CD4-positive, alpha-beta T cell treated with Interleukin-12 subunit alpha and Interleukin-12 subunit beta, for 1 hour (primary cell): ENCODE data around the gene ADGRA1.
"Not testable (repeated sequence)": the region's sequence is repeated elsewhere in the genome, so short reads cannot be mapped to it uniquely, and the experiment has no call there.

Experiments used
- DNase-seq: peaks from one replicate; pipeline ENCODE4 v3.0.0-alpha.2; 2020

ADGRA1 gene

GRCh38 chr10:133130602-133131001, 42.9 kb downstream of the ADGRA1 start:
- DNase-seq, result no peak

GRCh38 chr10:133131053-133131452, 43.3 kb downstream of the ADGRA1 start:
- DNase-seq, result no peak

GRCh38 chr10:133131734-133132472, 44.2 kb downstream of the ADGRA1 start:
- no peak for DNase-seq

GRCh38 chr10:133132473-133133291, 45.0 kb downstream of the ADGRA1 start:
- no peak for DNase-seq

GRCh38 chr10:133133471-133134231, 45.9 kb downstream of the ADGRA1 start:
- no peak for DNase-seq

- no peak for DNase-seq
These were observed 46.8 kb downstream of the ADGRA1 start for GRCh38 chr10:133134411-133135115.

- DNase-seq, result no peak
These were observed 47.4 kb downstream of the ADGRA1 start for GRCh38 chr10:133135116-133135465.

DNA sequence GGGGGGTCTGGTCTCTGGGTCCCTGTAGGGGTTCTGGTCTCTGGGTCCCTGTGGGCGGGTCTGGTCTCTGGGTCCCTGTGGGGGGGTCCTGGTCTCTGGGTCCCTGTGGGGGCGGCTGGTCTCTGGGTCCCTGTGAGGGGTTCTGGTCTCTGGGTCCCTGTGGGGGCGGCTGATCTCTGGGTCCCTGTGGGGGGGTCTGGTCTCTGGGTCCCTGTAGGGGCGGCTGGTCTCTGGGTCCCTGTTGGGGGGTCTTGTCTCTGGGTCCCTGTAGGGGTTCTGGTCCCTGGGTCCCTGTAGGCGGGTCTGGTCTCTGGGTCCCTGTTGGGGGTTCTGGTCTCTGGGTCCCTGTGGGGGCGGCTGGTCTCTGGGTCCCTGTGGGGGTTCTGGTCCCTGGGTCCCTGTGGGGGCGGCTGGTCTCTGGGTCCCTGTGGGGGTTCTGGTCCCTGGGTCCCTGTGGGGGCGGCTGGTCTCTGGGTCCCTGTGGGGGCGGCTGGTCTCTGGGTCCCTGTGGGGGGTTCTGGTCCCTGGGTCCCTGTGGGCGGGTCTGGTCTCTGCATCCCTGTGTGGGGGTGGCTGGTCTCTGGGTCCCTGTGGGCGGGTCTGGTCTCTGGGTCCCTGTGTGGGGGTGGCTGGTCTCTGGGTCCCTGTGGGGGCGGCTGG, 49.9 kb downstream of the ADGRA1 start:
- not testable (repeated sequence) for DNase-seq

DNA sequence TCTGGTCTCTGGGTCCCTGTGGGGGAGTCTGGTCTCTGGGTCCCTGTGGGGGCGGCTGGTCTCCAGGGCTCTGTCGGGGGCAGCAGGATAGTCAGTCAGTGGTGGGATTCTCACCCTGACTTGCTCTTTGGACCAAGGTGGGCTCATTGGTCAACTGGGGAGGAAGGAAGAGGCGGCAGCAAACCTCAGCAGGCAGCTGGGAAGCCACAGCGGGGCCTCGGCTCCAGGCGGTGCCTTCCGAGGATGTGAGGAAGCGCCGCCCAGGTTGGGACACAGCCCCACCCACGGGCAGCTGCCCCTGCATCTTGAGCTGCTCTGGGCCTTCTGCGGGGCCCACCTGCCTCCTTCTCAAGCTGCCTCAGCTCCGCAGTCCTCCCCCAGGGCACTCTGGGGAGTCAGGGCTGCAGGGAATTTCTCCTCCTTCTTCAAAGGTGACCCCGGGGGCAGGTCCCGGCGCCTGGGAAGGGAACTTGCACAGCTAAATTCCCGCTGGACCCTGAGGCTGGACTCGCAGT, 51.9 kb downstream of the ADGRA1 start:
- no peak for DNase-seq

DNA sequence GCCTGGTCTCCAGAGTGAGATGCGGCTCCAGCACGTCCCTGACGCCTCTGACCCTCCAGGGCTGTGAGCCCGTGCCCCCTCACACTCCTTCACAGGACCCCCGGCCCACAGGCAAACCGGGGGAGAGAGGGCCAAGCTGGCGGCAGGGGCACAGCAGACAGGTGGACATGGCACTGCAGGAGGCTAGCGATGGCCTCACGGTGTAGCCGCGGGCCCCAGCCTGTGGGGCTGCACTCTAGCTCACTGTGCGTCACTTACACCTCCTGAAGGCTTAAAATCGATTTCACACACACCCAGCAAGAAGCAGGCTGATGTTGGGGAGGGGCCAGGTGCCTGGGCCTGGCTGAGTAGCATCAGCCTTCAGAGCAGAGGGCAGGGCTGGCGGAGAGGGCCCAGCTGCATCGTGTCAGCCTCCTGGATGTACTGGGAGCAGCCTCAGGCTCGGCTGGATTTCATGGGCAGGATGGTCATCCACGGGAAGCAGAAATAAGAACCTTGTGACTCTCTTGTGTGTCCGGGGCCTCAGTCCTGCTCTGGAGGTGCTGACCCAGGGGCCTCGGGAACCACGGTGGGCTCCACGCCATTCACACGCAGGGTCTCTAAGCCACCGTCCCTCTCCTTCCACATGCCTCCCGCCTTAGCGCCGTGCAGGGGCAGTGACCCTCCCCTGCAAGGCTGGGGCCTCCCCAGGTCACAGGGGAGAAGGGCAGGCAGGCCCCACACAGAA, 52.9 kb downstream of the ADGRA1 start:
- DNase-seq, result no peak

DNA sequence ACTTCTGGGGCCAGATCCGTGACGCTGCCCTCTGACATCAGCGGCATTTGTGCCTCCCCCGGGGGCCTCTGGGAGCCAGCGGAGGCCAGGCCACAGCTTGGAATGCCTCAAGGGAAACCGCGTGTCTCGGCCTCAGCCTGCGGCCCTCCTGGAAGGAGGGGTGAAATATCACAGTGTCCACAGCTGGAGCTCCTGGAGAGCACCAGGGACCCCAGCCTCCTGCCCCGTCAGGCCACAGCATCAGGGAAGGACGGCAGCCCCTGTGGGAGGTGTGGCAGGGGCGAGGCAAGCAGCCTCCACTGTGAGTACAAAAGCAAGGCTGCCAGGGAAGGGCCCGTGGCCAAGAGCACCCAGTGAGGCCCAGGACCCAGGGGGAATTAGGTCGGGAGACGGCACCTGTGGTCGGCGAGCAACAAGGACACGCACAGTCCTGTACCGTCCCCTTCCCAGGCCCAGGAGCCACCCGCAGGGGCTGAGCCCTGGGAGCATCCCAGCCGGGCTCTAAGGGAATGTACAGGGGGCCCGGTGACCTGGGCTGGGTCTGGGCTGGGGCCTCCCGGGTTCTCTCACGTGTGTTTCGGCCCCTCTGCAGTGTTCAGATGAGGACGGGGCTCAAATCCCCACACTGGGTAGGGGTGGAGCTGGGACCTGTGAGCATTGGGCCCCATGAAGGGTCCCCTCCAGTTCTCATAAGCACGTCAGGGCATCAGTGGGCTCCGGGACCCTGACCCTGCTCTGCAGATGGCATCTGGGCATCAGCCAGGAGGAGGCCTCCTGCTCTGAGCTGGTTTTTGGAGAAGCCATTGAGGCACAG, 53.6 kb downstream of the ADGRA1 start:
- DNase-seq, result no peak

- DNase-seq, result no peak
These were observed 54.2 kb downstream of the ADGRA1 start for GRCh38 chr10:133141958-133142340.

DNA sequence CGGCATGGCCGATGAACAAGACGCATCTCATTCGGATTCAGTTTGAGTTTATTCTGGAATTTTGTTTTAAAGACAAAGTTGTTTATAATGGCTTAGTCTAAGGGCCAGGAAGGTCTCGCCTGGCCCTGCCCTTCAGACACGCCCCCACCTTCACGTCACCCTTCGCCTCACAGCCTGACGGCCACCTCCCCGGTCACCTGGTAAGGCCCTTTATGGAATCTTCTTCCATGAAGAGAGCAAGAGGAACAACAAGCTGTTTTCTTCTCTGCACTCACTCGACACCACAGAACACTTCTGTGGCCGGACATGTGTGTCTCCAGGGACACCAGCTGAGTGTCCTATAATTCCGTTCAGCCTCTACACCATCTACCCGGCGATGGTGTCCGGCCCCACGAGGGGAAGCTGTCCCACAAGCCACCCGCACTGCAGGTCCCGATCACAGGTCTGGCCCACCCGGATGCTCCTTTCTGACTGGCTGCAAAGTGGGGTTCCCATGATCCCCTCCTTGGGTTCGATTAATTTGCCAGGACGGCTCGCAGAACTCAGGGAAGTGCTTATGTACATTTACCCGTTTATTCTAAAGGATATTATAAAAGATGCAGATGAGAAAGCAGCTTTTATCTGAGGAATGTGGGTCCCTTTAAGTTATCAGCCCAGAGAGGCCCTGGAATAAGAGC, 54.9 kb downstream of the ADGRA1 start:
- DNase-seq, result no peak

GRCh38 chr10:133143200-133143533, 55.4 kb downstream of the ADGRA1 start:
- DNase-seq, result no peak

GRCh38 chr10:133143546-133143945, 55.8 kb downstream of the ADGRA1 start:
- DNase-seq, result no peak

GRCh38 chr10:133144771-133145170, 57.0 kb downstream of the ADGRA1 start:
- no peak for DNase-seq

- no peak for DNase-seq
These were observed 62.5 kb downstream of the ADGRA1 start for GRCh38 chr10:133150226-133150625.

DNA sequence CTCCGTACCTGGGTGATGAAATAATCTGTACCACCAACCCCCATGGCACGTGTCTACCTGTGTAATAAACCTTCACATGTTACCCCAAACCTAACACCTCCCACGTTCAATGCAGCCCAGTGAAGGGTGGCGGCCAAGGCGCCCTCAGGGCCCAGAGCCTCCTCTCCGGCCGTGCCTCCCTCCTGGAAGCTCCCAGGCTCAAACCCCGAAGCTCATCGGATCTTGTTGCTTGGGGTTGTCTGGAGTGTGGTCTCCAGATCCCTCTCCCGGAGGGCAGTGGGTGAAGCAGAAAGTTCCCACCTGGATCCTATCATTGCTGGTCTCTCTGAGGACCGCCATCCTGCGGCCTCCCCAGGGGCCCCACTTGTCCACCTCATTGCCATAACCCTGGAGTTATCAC, 62.9 kb downstream of the ADGRA1 start:
- DNase-seq, result no peak

- DNase-seq, result not testable (repeated sequence)
These were observed 63.3 kb downstream of the ADGRA1 start for GRCh38 chr10:133151071-133151470.

GRCh38 chr10:133151543-133151972, 63.8 kb downstream of the ADGRA1 start:
- DNase-seq, result no peak
